Endothelial cell of umbilical vein (primary cell): ENCODE results near the gene VIPAS39. TPM values are rescaled to one million over a fixed set of nuclear protein-coding genes. Genes with fewer than 3 reads are reported as not detected.

Source experiments
- BruUV-seq: library from RNA; stranded (reverse); fragments of 400-500 nt; replicated peaks from 2 replicates; lab custom pipeline; 2021; lab: Mats Ljungman, UMichigan
- CTCF ChIA-PET: fragments of 300-600, 350-600 bp; sonication (Branson Sonifier 250); formaldehyde crosslinking; loops from one replicate; lab custom pipeline; 2021; ENCODE audit warnings: antibody characterized with exemption, inconsistent platforms; lab: Charles Lee
- POLR2A ChIA-PET: fragments of 300-600, 350-600 bp; sonication (Branson Sonifier 250); formaldehyde crosslinking; loops from one replicate; lab custom pipeline; 2021; ENCODE audit warnings: antibody characterized with exemption, inconsistent platforms; lab: Charles Lee
- DNase-seq: peaks from one replicate; pipeline ENCODE4 v3.0.0-alpha.2; 2011; ENCODE audit warnings: low read depth, low spot score
- FAIRE-seq: peaks from 2 replicates; lab custom pipeline; 2011; peaks lifted over from hg19 to GRCh38; lab: Jason Lieb, UNC
- H2AFZ ChIP-seq: 2 replicates; pipeline ENCODE4 v1.6.0; 2012; ENCODE audit warnings: low read depth, low read length, control low read depth, inconsistent platforms
- H3K27ac ChIP-seq: 2 replicates; pipeline ENCODE4 v1.5.1; 2011; ENCODE audit warnings: low read depth, mild to moderate bottlenecking, control low read depth, low read length, moderate library complexity; ENCODE audit not compliant: insufficient read depth
- H3K27me3 ChIP-seq, 2 experiments: 2 replicates each; pipeline versions ENCODE4 v1.6.0 to v1.6.1; 2011; ENCODE audit warnings: low read length in 2 of 2, mixed read lengths in 1 of 2; ENCODE audit not compliant: control insufficient read depth in 2 of 2, insufficient read depth in 2 of 2
- H3K36me3 ChIP-seq, 2 experiments: 2 replicates in 1 of 2; 3 replicates in 1 of 2; pipeline ENCODE4 v1.5.1; 2011; ENCODE audit warnings: low read length in 2 of 2, mild to moderate bottlenecking in 1 of 2, moderate library complexity in 1 of 2; ENCODE audit not compliant: control insufficient read depth in 2 of 2, insufficient read depth in 2 of 2; ENCODE audit errors: extremely low read depth in 1 of 2
- H3K4me1 ChIP-seq: 3 replicates; pipeline ENCODE4 v1.5.1; 2011; ENCODE audit warnings: mild to moderate bottlenecking, low read length; ENCODE audit not compliant: control insufficient read depth, insufficient read depth; ENCODE audit errors: extremely low read depth
- H3K4me2 ChIP-seq: 2 replicates; pipeline ENCODE4 v1.6.1; 2011; ENCODE audit warnings: low read length, control low read depth, mixed read lengths; ENCODE audit not compliant: insufficient read depth
- H3K4me3 ChIP-seq, 3 experiments: fragments of 200-600 bp in 1 of 3; sonication (generic), shearing (Covaris generic) in 1 of 3; replicated peaks in 1 of 3; 2 replicates each; pipeline ENCODE4 v1.5.1; 2011 to 2016; ENCODE audit warnings: control low read depth in 3 of 3, low read length in 3 of 3, mild to moderate bottlenecking in 2 of 3, inconsistent platforms in 1 of 3, low read depth in 1 of 3, moderate library complexity in 1 of 3; ENCODE audit not compliant: insufficient read depth in 1 of 3
- H3K79me2 ChIP-seq: 2 replicates; pipeline ENCODE4 v1.6.0; 2012; ENCODE audit warnings: low read length, inconsistent platforms; ENCODE audit not compliant: control insufficient read depth, insufficient read depth
- H3K9ac ChIP-seq: replicated peaks from 2 replicates; pipeline ENCODE3; 2011; ENCODE audit warnings: low read length, control low read depth; ENCODE audit not compliant: insufficient read depth; ENCODE audit errors: extremely low read depth
- H3K9me1 ChIP-seq: replicated peaks from 3 replicates; pipeline ENCODE4 v1.6.0; 2011; ENCODE audit warnings: mild to moderate bottlenecking, low read length; ENCODE audit not compliant: control insufficient read depth, insufficient read depth; ENCODE audit errors: extremely low read depth
- H3K9me3 ChIP-seq: replicated peaks from 2 replicates; pipeline ENCODE4 v1.5.1; 2012; ENCODE audit warnings: low read length, inconsistent platforms; ENCODE audit not compliant: control insufficient read depth, insufficient read depth
- H4K20me1 ChIP-seq: replicated peaks from 2 replicates; pipeline ENCODE3; 2011; ENCODE audit warnings: mild to moderate bottlenecking, low read length; ENCODE audit not compliant: control insufficient read depth, insufficient read depth; ENCODE audit errors: extremely low read depth
- CTCF ChIP-seq, 2 donors: IDR thresholded peaks; 1 replicate in 1 of 2; 2 replicates in 1 of 2; pipeline ENCODE4 v1.5.1; 2011; ENCODE audit warnings: low read length in 2 of 2, mild to moderate bottlenecking in 2 of 2, moderate library complexity in 2 of 2, control low read depth in 1 of 2, inconsistent platforms in 1 of 2, low read depth in 1 of 2; ENCODE audit not compliant: insufficient read depth in 1 of 2; ENCODE audit errors: extremely low read depth in 1 of 2
- EZH2 ChIP-seq: IDR thresholded peaks from 2 replicates; pipeline ENCODE4 v1.6.1; 2012; ENCODE audit warnings: borderline replicate concordance, low read depth, mild to moderate bottlenecking, moderate library complexity, low read length, inconsistent platforms; ENCODE audit not compliant: severe bottlenecking
- FOS ChIP-seq: IDR thresholded peaks from 2 replicates; pipeline ENCODE4 v1.6.1; 2011; ENCODE audit warnings: mild to moderate bottlenecking, low read length, moderate library complexity, borderline replicate concordance; ENCODE audit not compliant: insufficient read depth
- GATA2 ChIP-seq: IDR thresholded peaks from 2 replicates; pipeline ENCODE4 v1.7.0; 2011; ENCODE audit warnings: low read depth, mild to moderate bottlenecking, moderate library complexity, mixed read lengths, low read length; ENCODE audit not compliant: insufficient read length, insufficient read depth
- MYC ChIP-seq: IDR thresholded peaks from one replicate; pipeline ENCODE4 v1.6.1; 2011; ENCODE audit warnings: mild to moderate bottlenecking, low read depth, low read length
- POLR2A ChIP-seq: IDR thresholded peaks from 2 replicates; pipeline ENCODE4 v1.6.1; 2012; ENCODE audit warnings: low read depth, mild to moderate bottlenecking, control low read depth, low read length
- POLR2AphosphoS5 ChIP-seq: IDR thresholded peaks from 2 replicates; pipeline ENCODE4 v1.6.1; 2012; ENCODE audit warnings: low read depth, mild to moderate bottlenecking, control low read depth, low read length, moderate library complexity; ENCODE audit not compliant: insufficient read depth
- dilution Hi-C: fragments of 300-500 bp; cut with MboI; formaldehyde crosslinking; loops from one replicate; pipeline ENCODE4 v1.15.0; 2019; ENCODE audit warnings: low sequenced_read_pairs; ENCODE audit not compliant: extremely low pct_ligation_motif_present
- intact Hi-C: fragments of 100-400 bp; cut with micrococcal nuclease; formaldehyde crosslinking; loops from one replicate; pipeline ENCODE4 v1.10.0; 2022
- polyA plus RNA-seq, 4 experiments: library from polyadenylated mRNA; depleted of rRNA in 3 of 4; stranded (reverse) in 3 of 4; unstranded in 1 of 4; fragments of >200 nt; gene quantifications; 2 replicates each; pipeline versions ENCODE4 v1.2.1 to v1.2.3, GENCODE V29; 2011 to 2012; ENCODE audit warnings: missing spikeins in 1 of 4
- total RNA-seq: library from RNA; stranded (reverse); gene quantifications from 2 replicates; pipeline ENCODE4 v1.2.3, GENCODE V29; 2021
- TF ChIP-seq, protein P1 (sequence below): IDR thresholded peaks from 2 replicates; pipeline ENCODE4 v1.6.1; 2011; ENCODE audit not compliant: insufficient read depth, insufficient read length

VIPAS39 gene
- total and polyA plus RNA-seq, 2 donors (not counting 3 experiments of a cell fraction or from before 2014, with no cell fraction given) = 24.2 to 28.2 TPM

DNA sequence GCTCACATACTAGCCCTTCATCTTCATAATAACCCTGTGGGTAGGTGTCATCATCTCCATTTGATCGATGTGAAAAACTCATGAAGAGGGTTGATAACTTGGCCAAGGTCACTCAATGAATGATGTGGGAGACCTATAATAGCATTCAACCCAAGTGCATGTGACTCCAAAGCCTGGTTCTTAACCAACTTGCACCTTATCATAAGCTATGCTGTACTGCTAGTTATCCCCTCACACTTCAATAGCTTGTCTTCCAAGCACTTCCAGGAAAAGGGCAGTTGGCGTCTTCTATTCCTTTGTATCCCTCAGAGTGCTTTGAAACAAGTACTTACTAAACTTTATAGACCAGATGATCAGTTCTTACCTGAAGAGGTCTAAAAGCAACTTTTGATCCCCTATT lies 15.2 kb downstream of the VIPAS39 start:
- Histone ChIP-seq H4K20me1 (no peaks in the 10 kb centered on the region), H2AFZ (no peak overlapping the region), H3K9me3 (no peaks in the 10 kb centered on the region), H3K9me1 (no peaks in the 10 kb centered on the region), H3K9ac (no peak overlapping the region), H3K4me1 (no peaks in the 10 kb centered on the region), H3K4me3 (no peak overlapping the region), H3K27ac (no peak overlapping the region), H3K79me2 (no peaks in the 10 kb centered on the region), H3K27me3 (no peaks in the 10 kb centered on the region), H3K4me2 (no peak overlapping the region), H3K36me3 (peaks cover 11 to 25% of the 10 kb centered on the region in 2 experiments)
- TF ChIP-seq POLR2A (no peak), CTCF (IDR thresholded peaks at IDR 0.05; ENCODE audit: extremely low read depth in 1 of 2, insufficient read depth in 1 of 2, low read depth in 1 of 2, low read length in 2 of 2) (no peak), POLR2AphosphoS5 (no peak), EZH2 (no peak), MYC (no peak), FOS (no peak), GATA2 (no peak)
- TF ChIP-seq, protein P1, sequence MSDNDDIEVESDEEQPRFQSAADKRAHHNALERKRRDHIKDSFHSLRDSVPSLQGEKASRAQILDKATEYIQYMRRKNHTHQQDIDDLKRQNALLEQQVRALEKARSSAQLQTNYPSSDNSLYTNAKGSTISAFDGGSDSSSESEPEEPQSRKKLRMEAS = no peak
- dilution Hi-C loops = no loop called here
- intact Hi-C loops = no loop called here
- ChIA-PET CTCF (no interaction called here), POLR2A (no interaction called here)
- DNase-seq (no peak), FAIRE-seq (no peak)
- no TSS peak for BruUV-seq
